ENCODE data around the gene SUN2. TPM values are rescaled to one million over a fixed set of nuclear protein-coding genes. Genes with fewer than 3 reads are reported as not detected.

SUN2 gene
- total and polyA plus RNA-seq, 2 of the 13 experiments (the other 11 are each of a cell fraction or from before 2014, with no cell fraction given) = 45.6 to 56.6 TPM

DNA sequence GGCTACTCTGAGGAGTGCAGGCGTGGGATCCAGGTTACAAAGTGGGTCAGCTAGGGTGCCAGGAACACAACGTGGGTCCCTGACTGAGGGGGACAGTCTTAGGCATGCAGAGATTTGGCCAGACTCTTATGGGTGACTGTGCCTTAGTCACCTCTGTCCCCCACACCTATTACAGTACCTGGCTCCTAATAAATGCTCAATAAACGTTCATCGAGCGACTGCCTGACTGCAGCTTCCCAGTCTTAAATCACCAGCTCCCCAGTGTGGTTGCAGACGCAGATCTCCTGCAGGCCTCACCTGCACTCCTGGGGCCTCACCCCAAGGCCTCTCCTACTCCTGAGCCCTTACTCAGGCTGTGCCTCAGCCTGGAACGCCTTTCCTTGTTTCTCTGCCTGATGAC lies 3.2 kb upstream of the SUN2 start:
- in situ Hi-C loops (cut with HindIII; ENCODE audit: extremely low pct_ligation_motif_present, low pct_unique_long_range_greater_than_20kb) = no loop called here
- peaks cover 74% of the 10 kb centered on the region for H3K4me1 ChIP-seq (ENCODE audit: insufficient read depth, low read length)
- WGBS (ENCODE audit: low lambda C conversion rate) = 82% methylated on average over 7 of the region's 7 CpGs

DNA sequence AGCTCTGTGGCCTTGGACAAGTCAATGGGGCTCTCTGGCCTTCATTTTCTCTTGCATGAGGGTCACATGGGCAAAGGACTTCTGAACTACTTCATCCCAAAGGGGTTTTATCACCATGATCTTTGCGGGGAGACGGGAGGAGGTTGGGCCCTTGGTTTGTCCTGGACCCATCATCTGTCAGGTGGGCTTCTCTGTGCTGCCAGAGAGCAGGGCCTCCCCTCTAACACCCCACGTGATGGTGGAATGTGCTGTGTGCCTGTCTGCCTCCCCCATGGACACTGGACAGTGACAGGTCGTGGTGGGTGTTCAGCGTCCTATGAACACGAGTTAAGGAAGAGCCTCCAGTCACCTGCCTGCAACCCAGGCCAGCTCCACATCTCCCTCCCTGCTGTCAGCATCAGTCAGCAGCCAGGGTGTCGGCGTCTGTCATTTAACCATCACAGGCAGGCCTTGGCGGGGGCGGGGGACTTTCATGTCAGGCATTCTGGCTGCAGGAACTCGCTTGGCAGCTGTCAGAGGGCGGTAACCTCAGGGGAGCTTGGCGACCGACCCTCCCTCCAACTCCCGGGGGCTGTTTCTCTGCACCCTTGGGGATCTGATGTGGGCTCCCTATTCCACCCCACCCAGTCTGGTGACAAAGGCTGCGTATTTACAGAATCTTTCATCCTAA lies 2.6 kb upstream of the SUN2 start:
- in situ Hi-C loops (cut with HindIII; ENCODE audit: extremely low pct_ligation_motif_present, low pct_unique_long_range_greater_than_20kb) (no loop called here), intact Hi-C loops (cut with micrococcal nuclease; ENCODE audit: unreplicated experiment) (no loop called here)
- BruUV-seq (replicated peaks) = no TSS peak
- TF ChIP-seq ZNF260 (CRISPR knock-in tag; IDR thresholded peaks at IDR 0.05; ENCODE audit: borderline replicate concordance, low read depth) = no peak
- TF ChIP-seq, protein P1, sequence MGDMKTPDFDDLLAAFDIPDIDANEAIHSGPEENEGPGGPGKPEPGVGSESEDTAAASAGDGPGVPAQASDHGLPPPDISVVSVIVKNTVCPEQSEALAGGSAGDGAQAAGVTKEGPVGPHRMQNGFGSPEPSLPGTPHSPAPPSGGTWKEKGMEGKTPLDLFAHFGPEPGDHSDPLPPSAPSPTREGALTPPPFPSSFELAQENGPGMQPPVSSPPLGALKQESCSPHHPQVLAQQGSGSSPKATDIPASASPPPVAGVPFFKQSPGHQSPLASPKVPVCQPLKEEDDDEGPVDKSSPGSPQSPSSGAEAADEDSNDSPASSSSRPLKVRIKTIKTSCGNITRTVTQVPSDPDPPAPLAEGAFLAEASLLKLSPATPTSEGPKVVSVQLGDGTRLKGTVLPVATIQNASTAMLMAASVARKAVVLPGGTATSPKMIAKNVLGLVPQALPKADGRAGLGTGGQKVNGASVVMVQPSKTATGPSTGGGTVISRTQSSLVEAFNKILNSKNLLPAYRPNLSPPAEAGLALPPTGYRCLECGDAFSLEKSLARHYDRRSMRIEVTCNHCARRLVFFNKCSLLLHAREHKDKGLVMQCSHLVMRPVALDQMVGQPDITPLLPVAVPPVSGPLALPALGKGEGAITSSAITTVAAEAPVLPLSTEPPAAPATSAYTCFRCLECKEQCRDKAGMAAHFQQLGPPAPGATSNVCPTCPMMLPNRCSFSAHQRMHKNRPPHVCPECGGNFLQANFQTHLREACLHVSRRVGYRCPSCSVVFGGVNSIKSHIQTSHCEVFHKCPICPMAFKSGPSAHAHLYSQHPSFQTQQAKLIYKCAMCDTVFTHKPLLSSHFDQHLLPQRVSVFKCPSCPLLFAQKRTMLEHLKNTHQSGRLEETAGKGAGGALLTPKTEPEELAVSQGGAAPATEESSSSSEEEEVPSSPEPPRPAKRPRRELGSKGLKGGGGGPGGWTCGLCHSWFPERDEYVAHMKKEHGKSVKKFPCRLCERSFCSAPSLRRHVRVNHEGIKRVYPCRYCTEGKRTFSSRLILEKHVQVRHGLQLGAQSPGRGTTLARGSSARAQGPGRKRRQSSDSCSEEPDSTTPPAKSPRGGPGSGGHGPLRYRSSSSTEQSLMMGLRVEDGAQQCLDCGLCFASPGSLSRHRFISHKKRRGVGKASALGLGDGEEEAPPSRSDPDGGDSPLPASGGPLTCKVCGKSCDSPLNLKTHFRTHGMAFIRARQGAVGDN (CRISPR knock-in tag; IDR thresholded peaks at IDR 0.05) = 0 out of 2 replicates have a peak, but pooled peaks have one; percentile 31
- peak; percentile 33 for TF ChIP-seq AGO2 (optimal IDR thresholded peaks at IDR 0.05; ENCODE audit: low read depth, low read length)
- Histone ChIP-seq H3K36me3 (replicated peaks in 1 of 2; ENCODE audit: control insufficient read depth in 1 of 2, insufficient read depth in 2 of 2, low read length in 2 of 2) (no peaks in the 10 kb centered on the region), H3K4me2 (ENCODE audit: low read depth, low read length) (no peak overlapping the region; the same call in 1 of the 2 replicates), H3K27me3 (ENCODE audit: control insufficient read depth in 1 of 2, insufficient read depth in 2 of 2, low read length in 2 of 2) (peaks cover 0 to 6% of the 10 kb centered on the region in 2 experiments; a peak in 2 of 5 replicates), H3K9me3 (ENCODE audit: low read length) (no peaks in the 10 kb centered on the region), H2AFZ (ENCODE audit: low read length) (no peak overlapping the region), H3K4me1 (ENCODE audit: insufficient read depth, low read length) (peaks cover 75% of the 10 kb centered on the region), H4K20me1 (ENCODE audit: insufficient read depth, low read length) (no peaks in the 10 kb centered on the region), H3K9ac (ENCODE audit: insufficient read depth, low read depth, low read length) (no peak overlapping the region), H3K4me3 (replicated peaks in 1 of 3; ENCODE audit: insufficient read depth in 1 of 3, low read depth in 2 of 3, low read length in 3 of 3) (no peak overlapping the region), H3K27ac (ENCODE audit: extremely low read length, insufficient read depth, low read length) (no peak overlapping the region), H3K79me2 (ENCODE audit: insufficient read depth, low read length) (peaks cover 2% of the 10 kb centered on the region)
- WGBS (ENCODE audit: low lambda C conversion rate) = 63% methylated on average over 3 of the region's 16 CpGs
- ChIA-PET POLR2A (interaction anchor here (1.3 kb wide), 1 partner anchor 11 kb away, joined by 4 read pairs; no protein-coding TSS in a partner anchor), CTCF (ENCODE audit: low intra/inter-chr PET ratio, low total read pairs) (no interaction called here)
- FAIRE-seq (no peak), DNase-seq (ENCODE audit: low spot score) (no peak), ATAC-seq (no peak)

More for the DNA sequence above, 3.2 kb upstream of the SUN2 start:
- Histone ChIP-seq H4K20me1 (ENCODE audit: insufficient read depth, low read length) (no peaks in the 10 kb centered on the region), H3K79me2 (ENCODE audit: insufficient read depth, low read length) (peaks cover 2% of the 10 kb centered on the region), H3K9me3 (ENCODE audit: low read length) (no peaks in the 10 kb centered on the region), H3K36me3 (replicated peaks in 1 of 2; ENCODE audit: control insufficient read depth in 1 of 2, insufficient read depth in 2 of 2, low read length in 2 of 2) (no peaks in the 10 kb centered on the region), H3K4me2 (ENCODE audit: low read depth, low read length) (no peak overlapping the region), H3K4me3 (replicated peaks in 1 of 3; ENCODE audit: insufficient read depth in 1 of 3, low read depth in 2 of 3, low read length in 3 of 3) (no peak overlapping the region), H3K9ac (ENCODE audit: insufficient read depth, low read depth, low read length) (no peak overlapping the region), H2AFZ (ENCODE audit: low read length) (no peak overlapping the region), H3K27ac (ENCODE audit: extremely low read length, insufficient read depth, low read length) (no peak overlapping the region), H3K27me3 (ENCODE audit: control insufficient read depth in 1 of 2, insufficient read depth in 2 of 2, low read length in 2 of 2) (peaks cover 0 to 6% of the 10 kb centered on the region in 2 experiments; a peak in 2 of 5 replicates)
- ChIA-PET CTCF (ENCODE audit: low intra/inter-chr PET ratio, low total read pairs) (no interaction called here), POLR2A (interaction anchor here (0.9 to 1.3 kb wide), 2 partner anchors 9 to 12 kb away, joined by 3 to 4 read pairs; no protein-coding TSS in a partner anchor)
- BruUV-seq (replicated peaks) = no TSS peak
- 0 out of 4 replicates have a peak, but pooled peaks of 1 of the 2 experiments have one; percentile 12 for TF ChIP-seq POLR2A (IDR thresholded peaks at IDR 0.05; ENCODE audit: insufficient read depth in 1 of 2, low read depth in 2 of 2, low read length in 2 of 2)
- TF ChIP-seq ZNF3 (CRISPR knock-in tag; IDR thresholded peaks at IDR 0.05) = peak; percentile 87
- TF ChIP-seq ZNF136 (CRISPR knock-in tag; IDR thresholded peaks at IDR 0.05; ENCODE audit: low read depth) = no peak
- ATAC-seq = no peak
- FAIRE-seq = no peak
- no peak for DNase-seq (ENCODE audit: low spot score)
- intact Hi-C loops (cut with micrococcal nuclease; ENCODE audit: unreplicated experiment) = no loop called here

Measured in HepG2 (cell line).